Measurements from ENCODE around the gene MIEN1.

DNA sequence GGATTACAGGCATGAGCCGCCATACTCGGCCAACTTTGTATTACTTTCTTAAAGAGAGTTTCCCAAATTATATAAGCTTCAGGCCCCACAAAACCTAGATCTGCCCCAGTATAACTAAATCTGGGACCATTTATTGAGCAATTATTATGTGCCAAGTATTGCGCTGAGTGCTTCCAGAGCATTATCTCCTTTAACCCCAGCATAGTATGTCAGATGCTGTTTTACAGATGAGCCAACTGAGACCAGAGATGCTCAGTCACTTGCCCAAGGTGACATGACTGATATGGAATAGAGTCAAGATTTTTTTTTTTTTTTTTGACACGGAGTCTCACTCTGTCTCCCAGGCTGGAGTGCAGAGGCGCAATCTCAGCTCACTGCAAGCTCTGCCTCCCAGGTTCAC, 32.4 kb downstream of the MIEN1 start:
- TF ChIP-seq, protein P1, sequence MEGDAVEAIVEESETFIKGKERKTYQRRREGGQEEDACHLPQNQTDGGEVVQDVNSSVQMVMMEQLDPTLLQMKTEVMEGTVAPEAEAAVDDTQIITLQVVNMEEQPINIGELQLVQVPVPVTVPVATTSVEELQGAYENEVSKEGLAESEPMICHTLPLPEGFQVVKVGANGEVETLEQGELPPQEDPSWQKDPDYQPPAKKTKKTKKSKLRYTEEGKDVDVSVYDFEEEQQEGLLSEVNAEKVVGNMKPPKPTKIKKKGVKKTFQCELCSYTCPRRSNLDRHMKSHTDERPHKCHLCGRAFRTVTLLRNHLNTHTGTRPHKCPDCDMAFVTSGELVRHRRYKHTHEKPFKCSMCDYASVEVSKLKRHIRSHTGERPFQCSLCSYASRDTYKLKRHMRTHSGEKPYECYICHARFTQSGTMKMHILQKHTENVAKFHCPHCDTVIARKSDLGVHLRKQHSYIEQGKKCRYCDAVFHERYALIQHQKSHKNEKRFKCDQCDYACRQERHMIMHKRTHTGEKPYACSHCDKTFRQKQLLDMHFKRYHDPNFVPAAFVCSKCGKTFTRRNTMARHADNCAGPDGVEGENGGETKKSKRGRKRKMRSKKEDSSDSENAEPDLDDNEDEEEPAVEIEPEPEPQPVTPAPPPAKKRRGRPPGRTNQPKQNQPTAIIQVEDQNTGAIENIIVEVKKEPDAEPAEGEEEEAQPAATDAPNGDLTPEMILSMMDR (IDR thresholded peaks at IDR 0.05) = no peak
- TF ChIP-seq POLR2AphosphoS5 (IDR thresholded peaks at IDR 0.05) (no peak), POLR2A (IDR thresholded peaks at IDR 0.05) (no peak)
